Coronary artery (tissue), 2 donors: ENCODE measurements around the gene SH2D1A.
"Not testable (repeated sequence)": the region's sequence is repeated elsewhere in the genome, so short reads cannot be mapped to it uniquely, and the experiment has no call there.

Experiments used
- DNase-seq: peaks from one replicate; pipeline ENCODE4 v3.0.0-alpha.2; 2017; ENCODE audit warnings: low spot score
- H3K27ac ChIP-seq, 2 donors: fragments of 200-600 bp; sonication (generic); one replicate each; pipeline ENCODE4 v1.5.1; 2016 to 2019
- H3K4me3 ChIP-seq: fragments of 200-600 bp; sonication (generic); 2 replicates; pipeline ENCODE4 v1.5.1; 2016; ENCODE audit warnings: mild to moderate bottlenecking, moderate library complexity
- TF ChIP-seq, protein P1 (sequence below): fragments of 200-600 bp; sonication (generic); IDR thresholded peaks from one replicate; pipeline ENCODE4 v1.5.1; 2019; ENCODE audit warnings: antibody characterized with exemption

Gene SH2D1A

DNA sequence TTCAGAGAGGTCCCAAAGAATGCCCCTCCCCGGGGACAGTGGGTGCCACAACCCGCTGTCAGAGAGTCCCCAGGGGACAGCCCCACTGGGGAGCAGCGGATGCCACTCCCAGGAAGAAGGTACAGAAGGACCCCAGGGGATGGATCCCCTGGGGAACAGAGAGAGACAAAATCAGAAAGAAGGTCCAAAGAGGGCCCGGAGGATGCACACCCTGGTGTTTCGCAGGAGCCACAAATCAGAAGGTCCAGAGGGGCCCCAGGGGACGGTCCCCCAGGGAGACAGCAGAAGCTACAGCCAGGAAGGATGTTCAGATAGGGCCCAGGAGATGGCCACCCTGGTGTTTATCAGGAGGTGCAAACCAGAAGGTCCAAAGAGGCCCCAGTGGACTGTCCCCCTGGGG is 12.5 kb upstream of the SH2D1A start:
- DNase-seq = no peak
- TF ChIP-seq, protein P1, sequence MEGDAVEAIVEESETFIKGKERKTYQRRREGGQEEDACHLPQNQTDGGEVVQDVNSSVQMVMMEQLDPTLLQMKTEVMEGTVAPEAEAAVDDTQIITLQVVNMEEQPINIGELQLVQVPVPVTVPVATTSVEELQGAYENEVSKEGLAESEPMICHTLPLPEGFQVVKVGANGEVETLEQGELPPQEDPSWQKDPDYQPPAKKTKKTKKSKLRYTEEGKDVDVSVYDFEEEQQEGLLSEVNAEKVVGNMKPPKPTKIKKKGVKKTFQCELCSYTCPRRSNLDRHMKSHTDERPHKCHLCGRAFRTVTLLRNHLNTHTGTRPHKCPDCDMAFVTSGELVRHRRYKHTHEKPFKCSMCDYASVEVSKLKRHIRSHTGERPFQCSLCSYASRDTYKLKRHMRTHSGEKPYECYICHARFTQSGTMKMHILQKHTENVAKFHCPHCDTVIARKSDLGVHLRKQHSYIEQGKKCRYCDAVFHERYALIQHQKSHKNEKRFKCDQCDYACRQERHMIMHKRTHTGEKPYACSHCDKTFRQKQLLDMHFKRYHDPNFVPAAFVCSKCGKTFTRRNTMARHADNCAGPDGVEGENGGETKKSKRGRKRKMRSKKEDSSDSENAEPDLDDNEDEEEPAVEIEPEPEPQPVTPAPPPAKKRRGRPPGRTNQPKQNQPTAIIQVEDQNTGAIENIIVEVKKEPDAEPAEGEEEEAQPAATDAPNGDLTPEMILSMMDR = no peak
- Histone ChIP-seq H3K4me3 (no peak overlapping the region), H3K27ac (no peak overlapping the region)

DNA sequence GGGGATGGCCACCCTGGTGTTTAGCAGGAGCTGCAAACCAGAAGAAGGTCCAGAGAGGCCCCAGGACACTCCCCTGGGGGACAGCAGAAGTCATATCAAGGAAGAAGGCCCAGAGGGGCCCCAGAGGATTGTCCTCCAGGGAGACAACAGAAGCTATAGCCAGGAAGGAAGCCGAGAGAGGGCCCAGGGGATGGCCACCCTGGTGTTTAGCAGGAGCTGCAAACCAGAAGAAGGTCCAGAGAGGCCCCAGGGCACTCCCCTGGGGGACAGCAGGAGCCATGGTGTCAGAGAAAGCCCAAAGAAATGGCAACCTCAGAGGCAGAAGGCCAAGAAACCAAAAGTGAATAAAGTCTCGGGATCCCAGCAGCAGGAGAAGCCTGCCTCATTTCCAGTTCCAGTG is 11.8 kb upstream of the SH2D1A start:
- not testable (repeated sequence) for DNase-seq

DNA sequence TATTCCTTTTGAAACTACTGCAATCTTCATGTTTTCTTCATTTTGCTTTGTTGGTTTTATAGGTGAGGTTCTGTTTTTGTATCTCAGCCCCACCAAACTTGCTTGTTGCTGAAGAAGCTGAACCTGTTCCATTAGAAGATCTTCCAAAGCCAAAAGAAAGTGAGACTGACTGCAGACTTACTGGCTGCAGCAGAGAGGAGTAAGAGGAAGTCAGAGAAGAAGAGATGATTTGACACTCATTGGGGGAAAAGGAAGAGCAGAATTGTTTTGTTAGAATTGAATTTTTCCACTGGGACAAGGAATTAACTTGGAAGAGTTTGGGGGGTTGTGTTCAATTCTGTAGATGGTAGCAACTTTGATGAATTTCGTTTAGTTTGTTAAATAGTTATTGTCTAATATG is 10.8 kb upstream of the SH2D1A start:
- Histone ChIP-seq H3K27ac (no peak overlapping the region), H3K4me3 (no peak overlapping the region)
- no peak for DNase-seq
- TF ChIP-seq, protein P1 = no peak

More for the DNA sequence above, 11.8 kb upstream of the SH2D1A start:
- H3K27ac ChIP-seq, H3K4me3 ChIP-seq: not testable (repeated sequence)

DNA sequence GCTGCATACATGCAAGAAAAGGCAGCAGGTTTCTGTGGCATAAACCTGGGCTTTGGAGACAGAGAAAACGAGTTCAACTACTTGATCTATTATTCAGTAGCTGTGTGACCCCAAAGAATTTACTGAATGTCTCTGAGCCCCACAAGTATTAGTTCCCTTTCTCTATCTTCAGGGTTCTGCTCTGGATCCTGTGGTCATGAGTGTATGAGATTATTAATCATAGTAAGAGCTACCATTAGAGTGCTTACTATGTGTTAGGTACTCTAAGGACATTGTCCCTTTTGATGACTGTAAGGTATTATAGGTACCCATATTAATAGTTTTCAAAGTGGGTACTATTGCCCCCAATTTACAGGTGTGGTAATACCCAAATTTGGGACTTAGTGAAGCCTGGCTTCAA is 8.4 kb upstream of the SH2D1A start:
- DNase-seq = no peak
- Histone ChIP-seq H3K4me3 (no peak overlapping the region), H3K27ac (no peak overlapping the region)
- TF ChIP-seq, protein P1 = no peak

DNA sequence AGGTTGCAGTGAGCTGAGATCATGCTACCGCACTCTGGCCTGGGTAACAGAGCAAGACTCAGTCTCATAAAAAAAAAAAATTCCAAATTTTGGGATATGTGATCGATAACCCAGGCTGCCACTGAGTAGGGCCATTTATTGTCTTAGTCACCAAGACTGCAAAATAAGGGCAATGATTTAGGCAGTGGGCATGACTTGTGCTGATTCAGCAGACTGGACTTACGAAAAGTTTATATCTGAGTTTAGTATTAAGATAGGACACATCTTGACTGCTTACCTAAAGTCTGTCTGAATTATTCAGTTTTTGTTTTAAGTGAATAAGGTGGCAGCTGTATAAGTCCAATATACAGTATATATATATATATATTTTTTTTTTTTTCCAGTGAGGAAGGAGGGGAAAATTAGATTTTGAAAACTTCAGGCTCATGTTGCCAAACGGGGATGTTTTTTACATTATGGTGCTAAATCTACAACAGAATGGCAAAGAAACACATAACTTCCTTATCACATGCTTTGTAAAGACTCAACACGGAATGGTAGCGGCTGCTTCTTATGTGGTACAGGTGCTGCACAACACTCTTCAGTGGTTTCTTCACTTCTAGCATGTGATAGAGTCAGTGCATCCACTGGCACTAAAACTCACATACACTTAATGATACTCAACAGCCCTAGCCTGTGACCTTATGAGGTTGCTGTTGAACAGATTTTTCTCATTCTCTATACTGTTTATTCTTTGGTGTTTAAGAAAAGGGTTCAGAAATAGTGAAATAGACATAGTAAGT is 7.4 kb upstream of the SH2D1A start:
- no peak overlapping the region for H3K27ac ChIP-seq
- DNase-seq = no peak
- TF ChIP-seq, protein P1 = no peak
- H3K4me3 ChIP-seq = no peak overlapping the region

DNA sequence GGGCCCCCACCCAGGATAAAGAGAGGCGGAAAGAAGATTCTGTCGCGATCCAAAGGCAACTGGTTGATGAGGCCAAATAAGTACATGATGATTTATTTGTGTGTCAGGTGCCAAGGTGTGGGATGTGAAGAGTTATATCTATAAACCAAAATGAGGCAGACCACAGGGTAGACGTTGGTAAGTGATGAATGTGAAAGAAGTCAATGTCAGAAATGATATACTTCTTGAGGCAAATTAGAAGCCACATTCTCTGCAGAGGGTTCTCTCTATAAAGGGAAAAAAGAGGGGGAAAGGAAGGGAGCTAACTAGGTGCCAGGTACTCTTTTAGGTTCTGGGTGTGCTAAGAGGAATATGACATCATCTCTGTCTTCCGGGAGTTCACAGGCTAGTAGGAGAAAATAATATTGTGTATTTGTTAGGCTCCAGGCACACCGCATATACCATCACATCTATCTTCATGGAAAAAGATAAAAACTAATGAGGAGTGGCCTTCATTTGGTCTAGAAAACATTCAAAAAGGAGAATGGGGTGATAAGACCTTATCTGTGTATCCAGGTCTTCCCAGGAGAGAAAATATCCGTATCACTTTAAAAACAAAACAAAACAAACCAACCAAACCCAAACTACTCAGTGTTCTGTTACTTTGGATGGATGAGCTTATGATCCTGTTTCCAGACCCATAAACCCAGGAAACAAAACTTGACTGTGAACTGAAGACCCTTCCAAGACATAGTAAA is 4.8 kb upstream of the SH2D1A start:
- Histone ChIP-seq H3K27ac (no peak overlapping the region), H3K4me3 (no peak overlapping the region)
- TF ChIP-seq, protein P1 = no peak
- DNase-seq = no peak

DNA sequence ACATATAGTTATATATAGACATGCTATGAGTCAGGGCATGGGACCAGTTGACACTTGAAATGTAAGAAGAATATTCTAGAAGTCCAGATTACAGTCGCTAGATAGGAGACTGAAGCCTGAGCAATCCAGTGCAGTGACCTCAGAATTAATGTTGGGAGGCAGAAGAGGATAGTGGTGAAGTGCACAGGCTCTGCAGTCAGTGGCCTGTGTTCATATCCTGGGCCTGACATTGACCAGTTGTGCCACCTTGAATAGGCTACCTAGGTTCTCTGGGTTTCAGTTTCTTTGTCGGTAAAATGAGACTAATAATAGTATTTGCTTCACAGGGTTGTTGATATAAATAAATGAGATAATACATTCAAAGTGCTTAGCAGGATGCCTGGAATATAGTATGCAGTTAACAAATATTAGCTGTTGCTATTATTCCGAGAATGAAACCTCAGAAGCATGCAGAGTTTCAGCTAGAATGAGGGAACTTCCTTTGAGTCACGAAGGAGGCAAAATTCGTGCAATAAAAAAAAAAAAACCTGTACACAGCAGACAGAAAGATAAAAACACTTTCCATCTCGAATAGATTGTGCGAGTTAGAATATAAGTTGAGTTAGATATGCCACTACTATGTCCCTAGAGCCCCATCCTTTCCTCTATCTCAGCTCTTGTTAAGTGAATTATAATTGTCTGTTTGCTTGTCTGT is 4.0 kb upstream of the SH2D1A start:
- no peak overlapping the region for H3K27ac ChIP-seq
- TF ChIP-seq, protein P1 = no peak
- DNase-seq = no peak
- H3K4me3 ChIP-seq = no peak overlapping the region
